ENCODE measurements around the gene IL25. TPM values are rescaled to one million over a fixed set of nuclear protein-coding genes. Genes with fewer than 3 reads are reported as not detected.
A peak's percentile ranks its signal among the peaks of the same experiment; 100 is the strongest.
"Not testable (repeated sequence)": the region's sequence is repeated elsewhere in the genome, so short reads cannot be mapped to it uniquely, and the experiment has no call there.

The IL25 gene
- total RNA-seq, 1 donor from 2014 or later = not detected

- DNase-seq (ENCODE audit: missing footprints) (peak; percentile 39), ATAC-seq (no peak)
- intact Hi-C loops (cut with DNase I) = no loop called here
These were observed 10.3 kb downstream of the IL25 start for GRCh38 chr14:23382731-23383440.

- peak; percentile 33 for DNase-seq (ENCODE audit: missing footprints)
- intact Hi-C loops (cut with DNase I) = no loop called here
- ATAC-seq = no peak
These were observed 11.9 kb downstream of the IL25 start for GRCh38 chr14:23384364-23385080.

- intact Hi-C loops (cut with DNase I) = no loop called here
- ATAC-seq (no peak), DNase-seq (ENCODE audit: missing footprints) (no peak)
These were observed 12.6 kb downstream of the IL25 start for GRCh38 chr14:23385244-23385641.

GRCh38 chr14:23385642-23386265 lies 13.1 kb downstream of the IL25 start:
- ATAC-seq (no peak), DNase-seq (ENCODE audit: missing footprints) (peak; percentile 5)
- intact Hi-C loops (cut with DNase I) = no loop called here

- intact Hi-C loops (cut with DNase I); ATAC-seq: not testable (repeated sequence)
- DNase-seq (ENCODE audit: missing footprints) = peak; percentile 41
These were observed 13.7 kb downstream of the IL25 start for GRCh38 chr14:23386266-23386657.

- intact Hi-C loops (cut with DNase I) = no loop called here
- DNase-seq (ENCODE audit: missing footprints) (no peak), ATAC-seq (no peak)
These were observed 14.4 kb downstream of the IL25 start for GRCh38 chr14:23386999-23387398.

GRCh38 chr14:23387916-23388882 lies 15.6 kb downstream of the IL25 start:
- ATAC-seq (no peak), DNase-seq (ENCODE audit: missing footprints) (peak; percentile 57)
- intact Hi-C loops (cut with DNase I) = no loop called here

GRCh38 chr14:23388996-23389395 lies 16.4 kb downstream of the IL25 start:
- DNase-seq (ENCODE audit: missing footprints) = no peak
- intact Hi-C loops (cut with DNase I) = no loop called here
- no peak for ATAC-seq

- intact Hi-C loops (cut with DNase I) = no loop called here
- no peak for ATAC-seq
- DNase-seq (ENCODE audit: missing footprints) = peak; percentile 26
These were observed 16.8 kb downstream of the IL25 start for GRCh38 chr14:23389396-23389795.

- intact Hi-C loops (cut with DNase I); ATAC-seq; DNase-seq (ENCODE audit: missing footprints): not testable (repeated sequence)
These were observed 17.3 kb downstream of the IL25 start for GRCh38 chr14:23389871-23390270.

GRCh38 chr14:23392613-23393012 lies 20.0 kb downstream of the IL25 start:
- intact Hi-C loops (cut with DNase I) = no loop called here
- DNase-seq (ENCODE audit: missing footprints) (peak; percentile 68), ATAC-seq (no peak)

GRCh38 chr14:23396126-23396525 lies 23.5 kb downstream of the IL25 start:
- DNase-seq (ENCODE audit: missing footprints) (no peak), ATAC-seq (no peak)
- intact Hi-C loops (cut with DNase I) = no loop called here

GRCh38 chr14:23396781-23397407 lies 24.3 kb downstream of the IL25 start:
- ATAC-seq (peak; percentile 1), DNase-seq (ENCODE audit: missing footprints) (no peak)
- intact Hi-C loops (cut with DNase I) = no loop called here

GRCh38 chr14:23398348-23398747 lies 25.7 kb downstream of the IL25 start:
- ATAC-seq = no peak
- peak; percentile 32 for DNase-seq (ENCODE audit: missing footprints)
- intact Hi-C loops (cut with DNase I) = no loop called here

- intact Hi-C loops (cut with DNase I) = no loop called here
- DNase-seq (ENCODE audit: missing footprints) (peak; percentile 61), ATAC-seq (no peak)
These were observed 26.5 kb downstream of the IL25 start for GRCh38 chr14:23399136-23399535.

GRCh38 chr14:23399591-23399990 lies 27.0 kb downstream of the IL25 start:
- intact Hi-C loops (cut with DNase I) = no loop called here
- DNase-seq (ENCODE audit: missing footprints) (peak; percentile 37), ATAC-seq (no peak)

- ATAC-seq; intact Hi-C loops (cut with DNase I); DNase-seq (ENCODE audit: missing footprints): not testable (repeated sequence)
These were observed 28.0 kb downstream of the IL25 start for GRCh38 chr14:23400496-23401149.

GRCh38 chr14:23401291-23401690 lies 28.7 kb downstream of the IL25 start:
- ATAC-seq = peak; percentile 1
- intact Hi-C loops (cut with DNase I) = no loop called here
- DNase-seq (ENCODE audit: missing footprints) = no peak
